Activated CD4-positive, alpha-beta T cell treated with anti-CD3 and anti-CD28 coated beads for 24 hours (primary cell): ENCODE results near the gene DRC1.
"Not testable (repeated sequence)": the region's sequence is repeated elsewhere in the genome, so short reads cannot be mapped to it uniquely, and the experiment has no call there.

ENCODE experiments used
- DNase-seq, 2 donors: peaks; one replicate each; pipeline ENCODE4 v3.0.0-alpha.2; 2020; ENCODE audit warnings: low read depth in 2 of 2

DRC1 gene

GRCh38 chr2:26463244-26464192 is 61.8 kb downstream of the DRC1 start:
- no peak for DNase-seq

DNA sequence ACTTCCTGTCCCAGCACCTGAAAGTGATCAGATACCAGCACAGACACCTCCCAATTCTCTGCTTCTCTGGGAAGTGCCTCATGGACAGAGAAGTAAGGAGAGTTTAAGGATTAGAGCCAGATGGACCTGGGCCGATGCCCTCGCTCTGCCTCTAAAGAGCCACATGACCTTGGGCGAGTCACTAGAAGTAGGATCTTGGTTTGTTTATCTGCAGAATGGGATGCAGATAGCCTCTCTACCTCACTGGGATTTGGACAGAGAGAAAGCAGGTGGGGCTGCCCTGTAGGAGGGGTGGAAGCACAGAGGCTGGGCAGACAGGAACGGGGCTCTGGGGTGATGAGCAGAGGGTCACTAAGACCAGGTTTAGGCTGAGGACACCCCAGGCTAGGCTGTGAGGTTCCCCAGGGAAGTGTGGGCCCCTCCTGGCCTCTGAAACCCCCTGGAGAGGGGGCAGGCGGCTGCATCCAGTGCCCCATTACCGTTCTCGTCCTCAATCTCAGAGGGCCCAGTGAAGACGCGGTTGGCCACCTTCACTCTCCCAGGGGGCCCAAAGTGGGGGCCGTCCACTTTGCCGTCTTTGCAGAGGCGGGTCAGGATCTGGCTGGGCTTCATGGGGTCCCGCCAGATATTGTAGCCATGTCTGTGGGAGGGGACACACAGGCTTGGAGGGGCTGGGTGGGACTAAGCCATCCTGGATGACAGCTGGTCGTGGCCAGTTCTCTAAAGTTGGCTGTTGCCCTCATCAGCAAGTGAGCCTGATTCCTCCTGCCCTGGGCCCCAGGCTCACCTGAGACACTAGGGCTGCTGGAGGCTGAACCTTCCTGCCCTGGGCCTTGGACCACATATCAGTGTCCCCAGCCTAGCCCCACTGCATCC is 62.9 kb downstream of the DRC1 start:
- DNase-seq: no peak

DNA sequence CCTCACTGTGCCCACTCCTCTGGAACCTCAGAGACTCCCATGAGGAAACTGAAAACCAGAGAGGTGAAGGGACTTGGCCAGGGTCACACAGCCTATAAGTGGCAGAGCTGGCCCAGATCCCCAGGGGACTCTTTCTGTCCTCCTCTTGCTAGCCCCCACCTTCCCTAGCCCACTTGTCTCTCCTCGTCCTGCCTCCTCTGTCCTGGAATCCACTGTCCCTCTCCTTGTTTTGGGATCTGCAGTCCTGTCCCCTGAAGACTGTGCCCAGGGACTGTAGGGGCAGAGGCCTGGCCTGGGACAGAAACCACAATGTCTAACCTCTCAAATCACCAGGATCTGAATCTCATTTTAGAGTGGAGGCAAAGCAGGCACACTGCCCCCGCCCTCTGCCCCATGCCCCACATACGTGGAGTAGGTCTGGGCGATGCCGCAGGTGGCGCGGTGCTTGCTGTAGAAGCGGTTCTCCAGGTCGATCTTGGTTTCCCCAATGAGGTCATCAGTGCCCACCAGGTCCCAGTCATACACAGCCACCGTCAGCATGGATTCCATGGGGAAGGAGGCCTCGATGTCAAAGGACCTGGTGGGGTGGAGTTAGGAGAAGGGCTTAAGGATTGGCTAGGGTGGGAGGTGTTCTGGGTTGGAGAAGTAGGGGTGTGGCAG is 63.7 kb downstream of the DRC1 start:
- no peak for DNase-seq

GRCh38 chr2:26465981-26466471 is 64.3 kb downstream of the DRC1 start:
- no peak for DNase-seq

- no peak for DNase-seq
Measured at GRCh38 chr2:26466662-26467310, 65.1 kb downstream of the DRC1 start.

DNA sequence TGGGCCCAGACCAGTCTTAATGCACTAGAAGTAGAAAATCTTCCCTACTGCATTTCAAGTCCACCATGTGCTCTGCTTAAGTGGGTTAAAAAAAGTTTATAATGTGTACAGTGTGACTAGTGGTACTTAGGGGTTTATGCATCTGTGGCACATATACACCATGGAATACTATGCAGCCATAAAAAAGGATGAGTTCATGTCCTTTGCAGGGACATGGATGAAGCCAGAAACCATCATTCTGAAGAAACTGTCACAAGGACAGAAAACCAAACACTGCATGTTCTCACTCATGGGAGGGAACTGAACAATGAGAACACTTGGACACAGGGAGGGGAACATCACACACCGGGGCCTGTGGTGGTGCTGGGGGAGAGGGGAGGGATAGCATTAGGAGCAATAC is 66.8 kb downstream of the DRC1 start:
- not testable (repeated sequence) for DNase-seq

DNA sequence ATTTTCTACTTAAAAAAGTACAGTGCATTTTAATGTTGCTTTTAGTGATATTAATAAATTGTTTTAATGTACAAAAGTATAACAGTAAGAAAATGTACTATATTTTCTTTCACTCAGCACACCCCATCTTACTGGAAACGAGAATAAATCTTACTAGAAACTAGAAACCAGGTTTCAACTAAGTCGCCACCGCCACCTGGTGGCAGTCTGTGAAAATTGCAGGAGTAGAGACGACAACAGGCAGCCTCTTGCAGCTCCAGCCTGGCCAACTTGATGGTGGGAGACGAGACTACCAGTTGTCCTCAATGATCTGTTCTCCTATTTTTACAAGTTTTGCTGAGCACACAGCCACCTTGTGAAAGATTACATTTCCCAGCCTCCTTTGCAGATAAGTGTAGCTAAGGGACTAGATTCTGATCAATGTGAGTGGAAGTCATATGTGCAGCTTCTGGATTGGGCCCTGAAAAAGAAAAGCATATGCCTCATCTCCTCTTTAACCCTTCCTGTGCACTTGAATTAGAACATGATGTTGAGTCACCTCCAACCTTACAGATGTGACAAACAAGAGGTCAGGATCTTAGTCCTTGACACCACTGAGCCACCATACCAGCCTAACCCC is 67.5 kb downstream of the DRC1 start:
- peak; percentile 39 to 73 for DNase-seq

DNA sequence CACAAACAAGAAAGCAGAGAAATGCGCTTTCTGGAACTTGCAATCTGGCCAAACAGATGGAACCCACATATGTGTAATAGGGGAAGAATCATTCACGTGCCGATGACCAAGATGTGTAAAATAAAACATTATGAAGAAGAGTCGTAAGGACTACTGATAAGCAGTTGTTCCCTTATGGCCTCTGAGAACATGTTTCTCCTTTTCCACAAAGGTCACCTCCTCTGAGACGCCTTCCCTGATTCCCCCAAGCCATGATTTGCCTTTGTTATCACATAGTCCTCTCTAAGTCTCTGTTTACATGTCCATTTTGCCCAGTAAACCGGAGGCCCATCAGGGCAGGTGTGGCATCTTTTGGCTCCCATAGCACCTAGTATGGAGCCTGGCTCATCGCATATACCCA is 68.2 kb downstream of the DRC1 start:
- DNase-seq: no peak

DNA sequence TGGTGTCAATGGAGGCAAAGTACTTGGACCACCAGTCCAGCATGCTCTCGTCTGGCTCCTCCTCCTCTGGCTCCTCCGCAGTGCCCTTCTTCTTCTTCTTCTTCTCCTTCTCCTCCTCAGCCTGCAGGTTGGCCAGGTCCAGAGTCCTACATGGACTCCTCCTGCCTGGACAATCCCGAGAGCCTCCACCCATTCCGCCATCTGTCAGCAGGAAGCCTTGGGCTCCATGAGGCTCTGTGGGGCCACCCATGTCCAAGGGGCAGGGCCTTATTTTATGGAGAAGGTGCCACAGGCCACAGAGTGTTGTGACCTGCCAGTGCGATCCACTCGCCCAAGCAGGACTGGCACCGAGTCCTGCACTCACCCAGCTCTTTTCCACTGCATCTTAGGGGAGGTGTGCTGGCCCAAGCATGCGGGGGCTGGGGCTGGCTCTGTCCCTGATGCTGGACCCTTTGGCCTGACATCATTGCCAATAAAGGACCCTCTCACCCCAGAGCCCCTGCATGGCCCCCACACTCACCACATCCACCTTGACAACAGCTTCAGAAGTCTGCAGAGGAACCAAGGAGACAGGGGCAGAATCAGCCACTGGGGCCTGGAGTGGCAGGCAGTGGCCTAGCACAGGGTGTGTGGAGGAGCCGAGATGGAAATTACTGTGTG is 69.0 kb downstream of the DRC1 start:
- DNase-seq: no peak

GRCh38 chr2:26471289-26471688 is 69.6 kb downstream of the DRC1 start:
- no peak for DNase-seq

GRCh38 chr2:26471766-26472706 is 70.3 kb downstream of the DRC1 start:
- DNase-seq: no peak

- no peak for DNase-seq
Measured at GRCh38 chr2:26472821-26473655, 71.3 kb downstream of the DRC1 start.

- DNase-seq: no peak
Measured at GRCh38 chr2:26473796-26474195, 72.1 kb downstream of the DRC1 start.

GRCh38 chr2:26474261-26474785 is 72.6 kb downstream of the DRC1 start:
- no peak for DNase-seq

GRCh38 chr2:26475037-26475436 is 73.3 kb downstream of the DRC1 start:
- no peak for DNase-seq

- DNase-seq: no peak
Measured at GRCh38 chr2:26475832-26476501, 74.2 kb downstream of the DRC1 start.

- DNase-seq: no peak
Measured at GRCh38 chr2:26477126-26477910, 75.6 kb downstream of the DRC1 start.
